SU-DHL-6 (cell line): ENCODE data around the gene IDI2.

ENCODE experiments used
- H2AFZ ChIP-seq: fragments of 200-600 bp; sonication (generic); 2 replicates; pipeline ENCODE4 v1.6.1; 2014; ENCODE audit warnings: low read depth, mild to moderate bottlenecking, moderate library complexity, mixed read lengths, antibody characterized with exemption, low read length; ENCODE audit not compliant: severe bottlenecking
- H3F3A ChIP-seq: fragments of 200-600 bp; shearing (Covaris generic); 2 replicates; pipeline ENCODE4 v1.6.0; 2016; ENCODE audit warnings: antibody characterized with exemption, mild to moderate bottlenecking; ENCODE audit not compliant: insufficient read depth
- H3K27ac ChIP-seq: fragments of 200-600 bp; sonication (generic); 2 replicates; pipeline ENCODE4 v1.5.1; 2016; ENCODE audit warnings: low read depth, mild to moderate bottlenecking, low read length, moderate library complexity, mixed read lengths
- H3K27me3 ChIP-seq: fragments of 200-600 bp; sonication (generic), shearing (Covaris generic); 2 replicates; pipeline ENCODE4 v1.6.0; 2014; ENCODE audit warnings: mild to moderate bottlenecking, low read length
- H3K36me3 ChIP-seq: fragments of 200-600 bp; sonication (generic); 2 replicates; pipeline ENCODE4 v1.6.1; 2014; ENCODE audit warnings: mild to moderate bottlenecking, low read length, mixed read lengths
- H3K4me2 ChIP-seq: fragments of 300-600, 200-600 bp; shearing (Covaris generic), sonication (generic); 2 replicates; pipeline ENCODE4 v1.6.0; 2014; ENCODE audit warnings: low read length, low read depth, mild to moderate bottlenecking; ENCODE audit not compliant: poor library complexity, severe bottlenecking
- H3K4me3 ChIP-seq: fragments of 200-600 bp; sonication (generic); 2 replicates; pipeline ENCODE4 v1.5.1; 2014; ENCODE audit warnings: antibody characterized with exemption, low read length, mild to moderate bottlenecking, mixed read lengths; ENCODE audit not compliant: insufficient read depth, poor library complexity, severe bottlenecking
- H3K79me2 ChIP-seq: fragments of 200-600 bp; sonication (generic); 2 replicates; pipeline ENCODE4 v1.6.1; 2014; ENCODE audit warnings: mild to moderate bottlenecking, low read length, moderate library complexity; ENCODE audit not compliant: insufficient read depth
- H3K9ac ChIP-seq: fragments of 200-600 bp; sonication (generic); 2 replicates; pipeline ENCODE4 v1.7.0; 2014; ENCODE audit warnings: mild to moderate bottlenecking, low read length
- H3K9me2 ChIP-seq: fragments of 200-600 bp; sonication (generic); replicated peaks from 2 replicates; pipeline ENCODE4 v1.6.1; 2014; ENCODE audit warnings: low read length; ENCODE audit not compliant: insufficient read depth
- H3K9me3 ChIP-seq: fragments of 200-600 bp; sonication (generic); 2 replicates; pipeline ENCODE4 v1.6.1; 2014; ENCODE audit warnings: low read length, mixed read lengths; ENCODE audit not compliant: insufficient read depth
- H4K20me1 ChIP-seq: fragments of 200-600 bp; sonication (generic); 2 replicates; pipeline ENCODE4 v1.6.1; 2014; ENCODE audit warnings: low read depth, mild to moderate bottlenecking, antibody characterized with exemption, low read length, moderate library complexity, mixed read lengths
- EZH2phosphoT487 ChIP-seq: fragments of 200-600 bp; sonication (generic), shearing (Covaris generic); conservative IDR thresholded peaks from 2 replicates; pipeline ENCODE4 v1.6.1; 2018; ENCODE audit warnings: mild to moderate bottlenecking, antibody characterized with exemption, low read length, moderate library complexity, mixed read lengths
- TF ChIP-seq, protein P1 (sequence below): fragments of 200-600 bp; sonication (generic); IDR thresholded peaks from one replicate; pipeline ENCODE4 v1.5.1; 2017; ENCODE audit warnings: antibody characterized with exemption, mild to moderate bottlenecking, low read length, moderate library complexity; ENCODE audit not compliant: insufficient read depth, poor library complexity, severe bottlenecking

IDI2 gene

DNA sequence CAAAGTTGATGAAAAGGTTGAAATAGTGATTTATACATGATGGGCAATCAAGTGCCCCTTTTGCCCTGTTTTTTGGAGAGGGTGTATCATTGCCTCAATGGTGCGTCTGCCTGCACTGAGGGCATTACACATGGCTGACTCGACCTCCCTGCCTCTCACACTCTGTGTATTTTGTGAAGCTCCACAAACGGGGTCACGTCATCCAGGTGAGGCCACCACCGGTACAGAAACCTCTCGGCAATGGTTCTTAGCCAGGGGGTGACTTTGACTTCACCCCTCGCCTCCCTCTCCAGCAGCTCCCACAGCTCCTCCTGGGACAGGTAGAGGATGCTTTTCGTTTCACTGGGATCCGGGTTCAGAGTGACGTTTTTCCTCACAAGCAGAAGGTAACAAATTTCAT is 6.3 kb downstream of the IDI2 start:
- no peaks in the 10 kb centered on the region for H3K27me3 ChIP-seq
- H3K36me3 ChIP-seq, result peaks cover 11% of the 10 kb centered on the region; the same call in 1 of the 2 replicates
- no peak overlapping the region for H3K4me2 ChIP-seq
- H3K27ac ChIP-seq, result no peak overlapping the region
- H3K9me2 ChIP-seq, result no peaks in the 10 kb centered on the region
- no peak for TF ChIP-seq EZH2phosphoT487
- TF ChIP-seq, protein P1, sequence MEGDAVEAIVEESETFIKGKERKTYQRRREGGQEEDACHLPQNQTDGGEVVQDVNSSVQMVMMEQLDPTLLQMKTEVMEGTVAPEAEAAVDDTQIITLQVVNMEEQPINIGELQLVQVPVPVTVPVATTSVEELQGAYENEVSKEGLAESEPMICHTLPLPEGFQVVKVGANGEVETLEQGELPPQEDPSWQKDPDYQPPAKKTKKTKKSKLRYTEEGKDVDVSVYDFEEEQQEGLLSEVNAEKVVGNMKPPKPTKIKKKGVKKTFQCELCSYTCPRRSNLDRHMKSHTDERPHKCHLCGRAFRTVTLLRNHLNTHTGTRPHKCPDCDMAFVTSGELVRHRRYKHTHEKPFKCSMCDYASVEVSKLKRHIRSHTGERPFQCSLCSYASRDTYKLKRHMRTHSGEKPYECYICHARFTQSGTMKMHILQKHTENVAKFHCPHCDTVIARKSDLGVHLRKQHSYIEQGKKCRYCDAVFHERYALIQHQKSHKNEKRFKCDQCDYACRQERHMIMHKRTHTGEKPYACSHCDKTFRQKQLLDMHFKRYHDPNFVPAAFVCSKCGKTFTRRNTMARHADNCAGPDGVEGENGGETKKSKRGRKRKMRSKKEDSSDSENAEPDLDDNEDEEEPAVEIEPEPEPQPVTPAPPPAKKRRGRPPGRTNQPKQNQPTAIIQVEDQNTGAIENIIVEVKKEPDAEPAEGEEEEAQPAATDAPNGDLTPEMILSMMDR, result no peak
- peaks cover 5% of the 10 kb centered on the region; the same call in 1 of the 2 replicates for H3F3A ChIP-seq
- H3K79me2 ChIP-seq, result no peaks in the 10 kb centered on the region
- no peaks in the 10 kb centered on the region; the same call in 1 of the 2 replicates for H4K20me1 ChIP-seq
- no peak overlapping the region for H2AFZ ChIP-seq
- H3K9ac ChIP-seq, result no peak overlapping the region
- H3K4me3 ChIP-seq, result no peak overlapping the region
- H3K9me3 ChIP-seq, result no peaks in the 10 kb centered on the region

DNA sequence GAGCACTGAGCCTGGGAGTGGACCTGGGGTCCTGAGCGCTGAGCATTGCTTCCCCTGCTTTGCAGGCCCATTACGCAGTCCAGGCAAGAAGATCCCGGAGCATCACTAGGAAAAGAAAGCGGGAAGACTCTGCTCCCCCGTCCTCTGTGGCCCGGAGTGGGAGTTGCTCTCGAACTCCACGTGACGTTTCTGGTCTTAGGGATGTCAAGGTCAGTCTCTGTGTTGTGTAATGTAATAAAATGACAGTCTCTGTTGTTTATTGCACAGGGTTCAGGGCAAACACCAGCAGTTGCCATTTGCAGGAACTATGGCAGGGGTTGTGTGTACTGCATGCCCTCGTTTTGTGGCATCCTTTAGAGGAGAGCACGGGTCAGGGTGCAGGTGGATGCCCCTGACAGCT is 10.0 kb downstream of the IDI2 start:
- Histone ChIP-seq H3K9me2 (no peaks in the 10 kb centered on the region), H3K27ac (no peak overlapping the region), H3K36me3 (peaks cover 20% of the 10 kb centered on the region; the same call in 1 of the 2 replicates), H3K9ac (no peak overlapping the region), H3F3A (peaks cover 5% of the 10 kb centered on the region; the same call in 1 of the 2 replicates), H3K9me3 (no peaks in the 10 kb centered on the region), H4K20me1 (no peaks in the 10 kb centered on the region; the same call in 1 of the 2 replicates), H3K4me3 (no peak overlapping the region), H3K79me2 (no peaks in the 10 kb centered on the region), H3K4me2 (no peak overlapping the region), H2AFZ (no peak overlapping the region), H3K27me3 (no peaks in the 10 kb centered on the region)
- TF ChIP-seq, protein P1, result no peak
- no peak for TF ChIP-seq EZH2phosphoT487

- Histone ChIP-seq H3F3A (no peaks in the 10 kb centered on the region), H3K9me2 (no peaks in the 10 kb centered on the region), H3K4me2 (no peak overlapping the region), H2AFZ (no peak overlapping the region), H3K4me3 (no peak overlapping the region), H3K79me2 (no peaks in the 10 kb centered on the region), H3K27me3 (no peaks in the 10 kb centered on the region), H3K36me3 (peaks cover 33% of the 10 kb centered on the region; the same call in 1 of the 2 replicates), H3K9me3 (no peaks in the 10 kb centered on the region), H3K9ac (no peak overlapping the region), H3K27ac (no peak overlapping the region), H4K20me1 (no peaks in the 10 kb centered on the region; the same call in 1 of the 2 replicates)
- TF ChIP-seq, protein P1, result no peak
- no peak for TF ChIP-seq EZH2phosphoT487
Observed at GRCh38 chr10:1011696-1012095, 14.0 kb downstream of the IDI2 start.
